Right atrium auricular region (tissue), 2 donors: ENCODE data around the gene TMOD2. TPM values are rescaled to one million over a fixed set of nuclear protein-coding genes. Genes with fewer than 3 reads are reported as not detected.

Experiments
- DNase-seq: peaks from one replicate; pipeline ENCODE4 v3.0.0-alpha.2; 2019; ENCODE audit warnings: low spot score
- H3K27ac ChIP-seq, 2 donors: fragments of 200-600 bp; sonication (generic); 1 replicate in 1 of 2; 2 replicates in 1 of 2; pipeline ENCODE4 v1.5.1; 2016 to 2019
- H3K27me3 ChIP-seq, 2 donors: fragments of 200-600 bp; sonication (generic); one replicate each; pipeline versions ENCODE4 v1.5.1 to v1.6.0; 2017 to 2019
- H3K36me3 ChIP-seq: fragments of 200-600 bp; sonication (generic); one replicate; pipeline ENCODE4 v1.5.1; 2016
- H3K4me1 ChIP-seq, 2 donors: fragments of 200-600 bp; sonication (generic); one replicate each; pipeline versions ENCODE4 v1.5.1 to v1.6.0; 2017 to 2019
- H3K4me3 ChIP-seq, 2 donors: fragments of 200-600 bp; sonication (generic); 1 replicate in 1 of 2; 2 replicates in 1 of 2; pipeline ENCODE4 v1.5.1; 2017 to 2019; ENCODE audit warnings: mild to moderate bottlenecking in 1 of 2, moderate library complexity in 1 of 2
- H3K9me3 ChIP-seq, 2 donors: fragments of 200-600 bp; sonication (generic); one replicate each; pipeline ENCODE4 v1.5.1; 2019
- total RNA-seq, 2 donors: library from RNA; depleted of rRNA; stranded (reverse); fragments of >200 nt; gene quantifications; one replicate each; pipeline ENCODE4 v1.1.0, GENCODE V29; 2016
- TF ChIP-seq, protein P1 (sequence below), 2 donors: fragments of 200-600 bp; sonication (generic); IDR thresholded peaks; one replicate each; pipeline ENCODE4 v1.5.1; 2019; ENCODE audit warnings: antibody characterized with exemption in 2 of 2

TMOD2 gene
- total RNA-seq, 2 donors from 2014 or later: 5.4 to 7.0 TPM

DNA sequence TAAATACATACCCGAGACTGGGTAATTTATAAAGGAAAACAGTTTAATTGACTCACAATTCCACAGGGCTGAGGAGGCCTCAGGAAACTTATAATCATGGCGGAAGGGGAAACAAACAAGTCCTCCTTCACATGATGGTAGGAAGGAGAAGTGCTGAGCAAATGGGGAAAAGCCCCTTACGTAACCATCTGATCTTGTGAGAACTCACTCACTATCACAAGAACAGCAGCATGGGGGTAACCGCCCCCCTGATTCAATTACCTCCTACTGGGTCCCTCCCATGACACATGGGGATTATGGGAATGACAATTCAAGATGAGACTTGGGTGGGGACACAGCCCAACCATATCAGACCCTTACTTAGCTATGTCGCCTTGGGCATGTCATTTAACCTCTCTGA lies 42.4 kb upstream of the TMOD2 start:
- no peaks in the 10 kb centered on the region for H3K27me3 ChIP-seq
- H3K36me3 ChIP-seq: no peaks in the 10 kb centered on the region
- no peak overlapping the region for H3K4me3 ChIP-seq
- no peaks in the 10 kb centered on the region for H3K9me3 ChIP-seq
- H3K4me1 ChIP-seq: no peaks in the 10 kb centered on the region
- TF ChIP-seq, protein P1, sequence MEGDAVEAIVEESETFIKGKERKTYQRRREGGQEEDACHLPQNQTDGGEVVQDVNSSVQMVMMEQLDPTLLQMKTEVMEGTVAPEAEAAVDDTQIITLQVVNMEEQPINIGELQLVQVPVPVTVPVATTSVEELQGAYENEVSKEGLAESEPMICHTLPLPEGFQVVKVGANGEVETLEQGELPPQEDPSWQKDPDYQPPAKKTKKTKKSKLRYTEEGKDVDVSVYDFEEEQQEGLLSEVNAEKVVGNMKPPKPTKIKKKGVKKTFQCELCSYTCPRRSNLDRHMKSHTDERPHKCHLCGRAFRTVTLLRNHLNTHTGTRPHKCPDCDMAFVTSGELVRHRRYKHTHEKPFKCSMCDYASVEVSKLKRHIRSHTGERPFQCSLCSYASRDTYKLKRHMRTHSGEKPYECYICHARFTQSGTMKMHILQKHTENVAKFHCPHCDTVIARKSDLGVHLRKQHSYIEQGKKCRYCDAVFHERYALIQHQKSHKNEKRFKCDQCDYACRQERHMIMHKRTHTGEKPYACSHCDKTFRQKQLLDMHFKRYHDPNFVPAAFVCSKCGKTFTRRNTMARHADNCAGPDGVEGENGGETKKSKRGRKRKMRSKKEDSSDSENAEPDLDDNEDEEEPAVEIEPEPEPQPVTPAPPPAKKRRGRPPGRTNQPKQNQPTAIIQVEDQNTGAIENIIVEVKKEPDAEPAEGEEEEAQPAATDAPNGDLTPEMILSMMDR (IDR thresholded peaks at IDR 0.05): no peak
- H3K27ac ChIP-seq: no peak overlapping the region
- DNase-seq: no peak

DNA sequence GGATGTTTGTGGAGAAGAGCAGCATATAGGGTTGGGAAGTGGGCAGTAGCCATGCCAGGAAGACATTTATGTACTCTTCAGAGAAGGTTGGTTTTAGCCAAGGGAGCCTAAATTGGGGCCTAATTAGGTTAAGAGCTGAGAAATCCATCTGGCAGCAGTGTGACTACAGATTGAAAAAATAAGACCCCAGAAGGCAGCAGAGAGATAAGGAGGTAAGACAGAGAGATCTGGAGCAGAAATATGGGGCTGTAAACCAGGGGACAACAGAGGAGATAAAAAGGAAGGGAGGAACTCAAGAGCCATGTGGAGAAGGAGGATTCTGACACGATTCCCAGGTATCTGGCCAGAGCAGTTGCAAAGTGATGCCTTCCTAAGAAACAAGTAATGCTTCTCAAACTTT lies 37.2 kb upstream of the TMOD2 start:
- H3K4me1 ChIP-seq: no peaks in the 10 kb centered on the region
- H3K27ac ChIP-seq: no peak overlapping the region
- TF ChIP-seq, protein P1 (IDR thresholded peaks at IDR 0.05): no peak
- H3K36me3 ChIP-seq: no peaks in the 10 kb centered on the region
- H3K9me3 ChIP-seq: no peaks in the 10 kb centered on the region
- no peaks in the 10 kb centered on the region for H3K27me3 ChIP-seq
- no peak for DNase-seq
- H3K4me3 ChIP-seq: no peak overlapping the region

DNA sequence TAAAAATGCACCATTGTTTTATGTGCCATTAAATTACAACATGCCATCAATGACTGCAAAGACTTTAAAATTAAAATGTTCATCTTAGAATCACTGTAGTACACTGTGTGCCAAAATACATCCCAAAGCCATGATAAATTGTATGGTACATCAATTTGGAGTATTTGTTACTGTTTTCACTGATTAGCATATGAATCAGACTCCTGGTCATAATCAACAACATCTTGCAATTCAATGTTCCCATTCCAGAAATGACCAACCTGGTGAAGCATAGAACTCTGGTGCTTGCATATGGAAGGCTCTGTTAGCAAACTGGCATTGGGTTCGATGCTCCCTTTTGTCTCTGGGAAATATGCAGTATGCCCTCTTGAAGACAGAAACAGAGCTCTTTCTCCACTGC lies 36.5 kb upstream of the TMOD2 start:
- no peaks in the 10 kb centered on the region for H3K27me3 ChIP-seq
- no peaks in the 10 kb centered on the region for H3K4me1 ChIP-seq
- DNase-seq: no peak
- TF ChIP-seq, protein P1 (IDR thresholded peaks at IDR 0.05): no peak
- no peak overlapping the region for H3K27ac ChIP-seq
- H3K36me3 ChIP-seq: no peaks in the 10 kb centered on the region
- H3K9me3 ChIP-seq: no peaks in the 10 kb centered on the region
- no peak overlapping the region for H3K4me3 ChIP-seq

DNA sequence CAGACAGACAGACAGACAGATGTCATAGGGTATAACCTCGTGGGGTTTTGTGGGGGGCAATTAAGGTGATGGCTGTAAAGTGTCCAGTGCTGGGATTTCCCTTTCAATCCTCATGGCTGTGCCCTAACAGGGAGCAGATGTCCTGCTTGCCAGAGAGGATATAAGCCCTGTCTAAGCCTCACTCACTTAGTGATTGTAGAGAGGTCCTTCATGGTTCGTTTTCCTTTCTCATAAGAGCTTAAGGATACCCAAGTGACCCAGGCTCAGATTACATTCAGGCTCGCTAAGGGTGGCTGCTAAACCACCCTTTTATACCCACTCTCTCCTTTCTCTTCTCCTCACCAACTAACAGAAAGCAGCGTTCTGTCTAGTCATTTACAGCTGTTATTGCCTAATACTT lies 33.2 kb upstream of the TMOD2 start:
- TF ChIP-seq, protein P1 (IDR thresholded peaks at IDR 0.05): no peak
- Histone ChIP-seq H3K27me3 (no peaks in the 10 kb centered on the region), H3K9me3 (no peaks in the 10 kb centered on the region), H3K36me3 (no peaks in the 10 kb centered on the region), H3K27ac (no peak overlapping the region), H3K4me3 (no peak overlapping the region), H3K4me1 (peaks cover 0 to 14% of the 10 kb centered on the region in 2 donors)
- no peak for DNase-seq

DNA sequence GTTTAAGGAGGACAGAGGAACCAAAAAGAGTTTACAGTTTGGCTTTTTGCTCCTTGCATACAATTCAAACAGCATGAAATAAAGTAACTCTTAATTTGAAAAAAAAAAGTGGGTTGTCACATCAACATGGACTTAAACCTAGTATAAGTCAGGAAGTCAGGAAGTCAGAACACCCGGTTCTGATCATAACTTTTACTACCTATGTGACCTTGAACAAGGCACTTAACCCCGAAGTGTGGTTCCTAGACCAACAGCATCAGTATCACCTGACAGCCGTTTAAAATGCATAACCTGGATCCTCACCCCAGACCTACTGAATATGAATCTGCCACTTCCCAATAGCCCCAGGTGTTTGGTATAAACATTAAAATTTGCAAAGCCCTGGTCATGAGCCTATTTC lies 32.7 kb upstream of the TMOD2 start:
- Histone ChIP-seq H3K36me3 (no peaks in the 10 kb centered on the region), H3K27ac (no peak overlapping the region), H3K27me3 (no peaks in the 10 kb centered on the region), H3K4me3 (no peak overlapping the region), H3K9me3 (no peaks in the 10 kb centered on the region), H3K4me1 (peaks cover 0 to 14% of the 10 kb centered on the region in 2 donors)
- TF ChIP-seq, protein P1 (IDR thresholded peaks at IDR 0.05): no peak
- DNase-seq: no peak

DNA sequence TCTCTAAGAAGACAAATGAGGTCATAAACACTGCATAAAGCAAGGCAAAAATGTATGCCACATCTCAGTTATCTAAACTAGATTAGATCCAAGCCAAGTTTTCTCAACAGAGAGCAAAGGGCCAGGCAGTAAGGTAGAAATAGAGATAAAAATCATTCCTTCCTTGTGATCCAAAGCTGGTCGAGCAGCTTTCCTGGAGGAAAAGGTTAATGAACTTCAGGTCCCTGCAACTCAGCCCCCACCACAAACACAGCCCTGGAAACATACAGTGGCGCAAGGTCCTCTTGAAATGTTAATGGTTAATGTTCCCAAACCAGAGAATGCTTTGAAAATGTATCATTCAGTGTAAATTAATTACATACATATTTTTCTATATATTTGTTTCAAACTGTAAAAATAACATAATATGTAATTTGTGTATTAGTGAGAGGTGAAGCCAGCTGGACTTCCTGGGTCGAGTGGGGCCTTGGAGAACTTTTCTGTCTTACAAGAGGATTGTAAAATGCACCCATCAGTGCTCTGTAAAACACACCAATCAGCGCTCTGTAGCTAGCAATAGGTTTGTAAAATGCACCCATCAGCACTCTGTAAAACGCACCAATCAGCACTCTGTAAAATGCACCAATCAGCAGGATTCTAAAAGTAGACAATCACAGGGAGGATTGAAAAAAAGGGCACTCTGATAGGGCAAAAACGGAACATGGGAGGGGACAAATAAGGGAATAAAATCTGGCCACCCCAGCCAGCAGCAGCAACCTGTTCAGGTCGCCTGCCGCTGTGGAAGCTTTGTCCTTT lies 31.0 kb upstream of the TMOD2 start:
- Histone ChIP-seq H3K27me3 (no peaks in the 10 kb centered on the region), H3K9me3 (no peaks in the 10 kb centered on the region), H3K27ac (no peak overlapping the region), H3K4me3 (no peak overlapping the region), H3K4me1 (peaks cover 0 to 27% of the 10 kb centered on the region in 2 donors), H3K36me3 (no peaks in the 10 kb centered on the region)
- no peak for DNase-seq
- TF ChIP-seq, protein P1 (IDR thresholded peaks at IDR 0.05): no peak
